Ammon's horn (tissue), 1 donor: Measurements from ENCODE around the gene UPK1A.
"Not testable (repeated sequence)": the region's sequence is repeated elsewhere in the genome, so short reads cannot be mapped to it uniquely, and the experiment has no call there.

ENCODE experiments used
- DNase-seq: peaks from one replicate; pipeline ENCODE4 v3.0.0-alpha.2; 2016; ENCODE audit warnings: low spot score

UPK1A gene

GRCh38 chr19:35717665-35718344 lies 51.5 kb downstream of the UPK1A start, which contains the start of gene KMT2B:
KMT2B (plus strand) TSS chr19:35718003; CDS start chr19:35718019, 16 bp downstream.
- no peak for DNase-seq

DNA sequence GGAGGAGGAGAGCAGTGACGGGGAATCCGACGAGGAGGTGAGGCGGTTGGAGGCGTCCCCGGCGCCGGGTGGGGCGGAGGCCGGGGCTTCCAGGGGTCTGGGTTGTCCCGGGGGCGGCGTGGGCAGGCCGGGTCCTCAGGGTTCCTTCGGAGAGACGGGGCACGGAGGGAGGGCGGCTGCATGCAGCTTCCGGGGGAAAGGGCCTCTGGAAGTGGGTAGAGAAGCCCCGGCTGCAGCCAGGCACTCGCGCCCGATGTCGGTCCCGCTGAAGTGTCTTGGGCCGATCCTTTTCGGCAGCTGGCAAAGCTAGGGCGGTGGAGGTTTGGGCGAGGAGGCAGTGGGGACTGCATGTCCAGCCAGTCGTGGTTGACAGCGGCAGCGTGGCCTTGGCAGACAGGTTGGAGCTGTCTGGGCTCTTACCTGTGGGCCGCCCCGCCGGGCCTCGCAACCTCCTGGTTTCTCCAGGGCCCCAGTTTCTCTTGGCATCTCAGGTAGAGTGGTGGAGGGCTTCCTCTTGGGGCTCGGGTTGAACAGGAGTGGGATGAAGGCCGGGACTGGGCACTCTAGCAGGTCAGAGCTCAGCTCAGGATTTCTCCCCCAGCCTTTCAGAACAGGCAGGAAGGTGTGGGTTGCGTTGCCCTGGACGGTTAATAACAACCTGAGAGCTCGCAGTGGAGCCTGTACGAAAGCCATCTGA lies 52.2 kb downstream of the UPK1A start:
- no peak for DNase-seq

DNA sequence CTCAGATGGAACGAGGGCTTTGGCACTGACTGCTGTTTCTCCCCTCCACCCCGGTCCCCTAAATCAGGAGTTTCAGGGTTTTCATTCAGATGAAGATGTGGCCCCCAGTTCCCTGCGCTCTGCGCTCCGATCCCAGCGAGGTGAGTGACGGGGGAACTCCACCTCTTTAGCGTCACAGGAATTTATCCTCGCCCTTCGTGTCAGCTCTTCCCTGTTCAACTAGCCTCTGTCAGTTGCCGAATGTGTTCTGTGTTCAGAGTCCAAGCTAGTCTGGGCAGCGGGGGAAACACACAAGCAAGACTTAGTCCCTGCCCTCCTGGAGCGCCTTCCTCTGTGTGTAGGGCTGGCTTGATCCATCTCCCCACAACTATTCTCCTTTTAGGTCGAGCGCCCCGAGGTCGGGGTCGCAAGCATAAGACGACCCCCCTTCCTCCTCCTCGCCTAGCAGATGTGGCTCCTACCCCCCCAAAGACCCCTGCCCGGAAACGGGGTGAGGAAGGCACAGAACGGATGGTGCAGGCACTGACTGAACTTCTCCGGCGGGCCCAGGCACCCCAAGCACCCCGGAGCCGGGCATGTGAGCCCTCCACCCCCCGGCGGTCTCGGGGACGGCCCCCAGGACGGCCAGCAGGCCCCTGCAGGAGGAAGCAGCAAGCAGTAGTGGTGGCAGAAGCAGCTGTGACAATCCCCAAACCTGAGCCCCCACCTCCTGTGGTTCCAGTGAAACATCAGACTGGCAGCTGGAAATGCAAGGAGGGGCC lies 53.3 kb downstream of the UPK1A start:
- no peak for DNase-seq

DNA sequence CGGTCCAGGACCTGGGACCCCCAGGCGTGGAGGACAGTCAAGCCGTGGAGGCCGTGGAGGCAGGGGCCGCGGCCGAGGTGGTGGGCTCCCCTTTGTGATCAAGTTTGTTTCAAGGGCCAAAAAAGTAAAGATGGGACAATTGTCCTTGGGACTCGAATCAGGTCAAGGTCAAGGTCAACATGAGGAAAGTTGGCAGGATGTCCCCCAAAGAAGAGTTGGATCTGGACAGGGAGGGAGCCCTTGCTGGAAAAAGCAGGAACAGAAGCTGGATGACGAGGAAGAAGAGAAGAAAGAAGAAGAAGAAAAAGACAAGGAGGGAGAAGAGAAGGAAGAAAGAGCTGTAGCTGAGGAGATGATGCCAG lies 53.8 kb downstream of the UPK1A start:
- DNase-seq, result no peak

DNA sequence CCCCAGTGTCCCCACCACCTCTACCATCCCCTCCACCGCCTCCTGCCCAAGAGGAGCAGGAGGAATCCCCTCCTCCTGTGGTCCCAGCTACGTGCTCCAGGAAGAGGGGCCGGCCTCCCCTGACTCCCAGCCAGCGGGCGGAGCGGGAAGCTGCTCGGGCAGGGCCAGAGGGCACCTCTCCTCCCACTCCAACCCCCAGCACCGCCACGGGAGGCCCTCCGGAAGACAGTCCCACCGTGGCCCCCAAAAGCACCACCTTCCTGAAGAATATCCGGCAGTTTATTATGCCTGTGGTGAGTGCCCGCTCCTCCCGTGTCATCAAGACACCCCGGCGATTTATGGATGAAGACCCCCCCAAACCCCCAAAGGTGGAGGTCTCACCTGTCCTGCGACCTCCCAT lies 54.3 kb downstream of the UPK1A start:
- DNase-seq, result no peak

- no peak for DNase-seq
Measured at GRCh38 chr19:35721374-35721773, 55.1 kb downstream of the UPK1A start.

DNA sequence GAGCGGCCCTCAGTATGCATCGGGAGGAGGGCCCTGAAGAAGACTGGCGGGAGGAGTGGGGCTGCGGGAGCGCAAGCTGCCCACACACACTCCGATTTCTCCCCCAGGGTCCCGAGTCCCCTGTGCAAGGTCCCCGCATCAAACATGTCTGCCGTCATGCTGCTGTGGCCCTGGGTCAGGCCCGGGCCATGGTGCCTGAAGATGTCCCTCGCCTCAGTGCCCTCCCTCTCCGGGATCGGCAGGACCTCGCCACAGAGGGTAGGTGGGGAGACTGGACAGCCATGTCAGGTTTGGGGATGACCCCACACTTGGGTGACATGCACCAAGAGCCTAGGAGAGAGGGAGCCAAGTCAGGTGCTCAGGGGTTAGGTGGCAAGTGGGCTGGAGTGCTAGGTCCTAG lies 56.1 kb downstream of the UPK1A start:
- DNase-seq, result no peak

DNA sequence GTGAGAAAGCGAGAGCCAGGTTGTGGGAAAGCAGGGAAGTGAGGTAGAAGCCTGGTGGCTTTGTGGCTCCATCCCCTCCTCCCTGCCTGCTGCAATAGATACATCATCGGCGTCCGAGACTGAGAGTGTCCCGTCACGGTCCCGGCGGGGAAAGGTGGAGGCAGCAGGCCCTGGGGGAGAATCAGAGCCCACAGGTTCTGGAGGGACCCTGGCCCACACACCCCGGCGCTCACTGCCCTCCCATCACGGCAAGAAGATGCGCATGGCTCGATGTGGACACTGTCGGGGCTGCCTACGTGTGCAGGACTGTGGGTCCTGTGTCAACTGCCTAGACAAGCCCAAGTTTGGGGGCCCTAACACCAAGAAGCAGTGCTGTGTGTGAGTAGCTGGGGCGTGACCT lies 56.6 kb downstream of the UPK1A start:
- no peak for DNase-seq

DNA sequence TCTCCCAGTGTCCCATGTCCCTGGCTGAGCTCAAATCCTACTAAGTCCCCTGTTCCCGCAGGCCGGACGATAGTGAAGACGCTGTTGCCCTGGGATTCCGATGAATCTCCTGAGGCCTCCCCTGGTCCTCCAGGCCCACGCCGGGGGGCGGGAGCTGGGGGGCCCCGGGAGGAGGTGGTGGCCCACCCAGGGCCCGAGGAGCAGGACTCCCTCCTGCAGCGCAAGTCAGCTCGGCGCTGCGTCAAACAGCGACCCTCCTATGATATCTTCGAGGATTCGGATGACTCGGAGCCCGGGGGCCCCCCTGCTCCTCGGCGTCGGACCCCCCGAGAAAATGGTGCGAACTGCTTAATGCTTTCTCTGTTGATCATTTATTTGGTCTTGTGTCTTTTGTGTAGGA lies 57.4 kb downstream of the UPK1A start:
- DNase-seq, result no peak

GRCh38 chr19:35724132-35724531 lies 57.8 kb downstream of the UPK1A start:
- DNase-seq, result not testable (repeated sequence)

DNA sequence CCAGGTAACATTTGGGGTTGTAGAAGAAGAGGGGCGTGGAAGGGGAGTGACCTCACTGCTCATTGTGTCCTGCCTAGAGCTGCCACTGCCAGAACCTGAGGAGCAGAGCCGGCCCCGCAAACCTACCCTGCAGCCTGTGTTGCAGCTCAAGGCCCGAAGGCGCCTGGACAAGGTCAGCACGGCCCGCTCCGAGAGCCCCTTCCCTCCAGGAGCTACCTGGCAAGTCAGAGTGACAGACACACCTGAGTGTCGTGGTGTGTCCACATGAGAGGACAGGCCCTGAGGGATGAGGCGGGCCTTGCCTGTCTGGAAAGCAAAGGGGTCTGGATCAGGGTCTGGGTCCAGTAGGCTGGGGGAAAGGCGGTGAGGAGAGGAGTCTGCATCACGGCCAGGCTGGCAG lies 58.2 kb downstream of the UPK1A start:
- DNase-seq, result no peak

DNA sequence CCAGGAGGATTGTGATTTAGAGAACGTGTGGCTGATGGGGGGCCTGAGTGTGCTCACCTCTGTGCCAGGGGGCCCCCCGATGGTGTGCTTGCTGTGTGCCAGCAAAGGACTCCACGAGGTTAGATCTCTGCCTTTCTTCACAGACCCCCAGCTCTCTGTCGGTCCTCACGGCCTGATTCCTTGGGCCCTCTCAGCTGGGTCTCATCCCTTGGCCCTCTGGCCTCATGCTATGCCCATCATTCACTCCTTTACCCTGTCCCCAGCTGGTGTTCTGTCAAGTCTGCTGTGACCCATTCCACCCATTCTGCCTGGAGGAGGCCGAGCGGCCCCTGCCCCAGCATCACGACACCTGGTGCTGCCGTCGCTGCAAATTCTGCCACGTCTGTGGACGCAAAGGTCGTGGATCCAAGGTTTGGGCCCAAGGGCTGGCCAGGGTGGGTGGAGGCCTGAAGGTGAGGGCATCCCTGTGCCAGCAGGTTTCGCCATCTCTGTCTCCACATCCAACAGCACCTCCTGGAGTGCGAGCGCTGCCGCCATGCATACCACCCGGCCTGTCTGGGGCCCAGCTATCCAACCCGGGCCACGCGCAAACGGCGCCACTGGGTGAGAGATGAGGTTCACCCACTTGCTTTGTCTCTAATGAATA lies 59.0 kb downstream of the UPK1A start:
- no peak for DNase-seq

DNA sequence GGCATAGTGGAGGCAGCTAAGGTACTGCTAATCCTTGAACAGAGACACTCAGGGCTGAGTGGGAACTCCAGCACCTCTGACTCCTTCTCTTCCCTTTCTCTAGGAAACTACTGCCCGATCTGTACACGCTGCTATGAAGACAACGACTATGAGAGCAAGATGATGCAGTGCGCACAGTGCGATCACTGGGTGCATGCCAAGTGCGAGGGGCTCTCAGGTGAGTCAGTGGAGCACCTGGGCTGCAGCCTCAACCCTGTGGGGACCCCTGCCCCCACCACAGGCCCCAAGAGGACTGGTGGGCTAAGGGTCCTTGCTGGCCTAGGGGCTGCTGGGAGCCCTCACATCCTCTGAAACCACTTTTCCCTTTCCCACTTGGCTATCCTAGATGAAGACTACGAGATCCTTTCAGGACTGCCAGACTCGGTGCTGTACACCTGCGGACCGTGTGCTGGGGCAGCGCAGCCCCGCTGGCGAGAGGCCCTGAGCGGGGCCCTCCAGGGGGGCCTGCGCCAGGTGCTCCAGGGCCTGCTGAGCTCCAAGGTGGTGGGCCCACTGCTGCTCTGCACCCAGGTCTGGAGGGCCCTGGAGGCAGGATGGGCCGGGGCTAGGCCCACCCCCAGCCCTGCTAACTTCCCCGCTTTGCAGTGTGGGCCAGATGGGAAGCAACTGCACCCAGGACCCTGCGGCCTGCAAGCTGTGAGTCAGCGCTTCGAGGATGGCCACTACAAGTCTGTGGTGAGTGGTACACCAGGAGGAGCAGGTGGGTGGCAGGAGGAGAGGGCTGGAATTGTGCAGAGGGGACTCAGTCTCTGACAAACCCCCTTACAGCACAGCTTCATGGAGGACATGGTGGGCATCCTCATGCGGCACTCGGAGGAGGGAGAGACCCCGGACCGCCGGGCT lies 61.0 kb downstream of the UPK1A start:
- DNase-seq, result no peak
